NB4 (cell line): ENCODE measurements around the gene HOOK2.

Experiments used
- CTCF ChIP-seq: IDR thresholded peaks from one replicate; pipeline ENCODE4 v1.5.1; 2012; ENCODE audit warnings: low read depth, low read length
- MAX ChIP-seq: IDR thresholded peaks from 2 replicates; pipeline ENCODE4 v1.6.1; 2011; ENCODE audit warnings: low read depth, low read length
- MYC ChIP-seq: IDR thresholded peaks from 2 replicates; pipeline ENCODE4 v1.6.1; 2011; ENCODE audit warnings: low read depth, low read length
- POLR2A ChIP-seq: IDR thresholded peaks from 2 replicates; pipeline ENCODE4 v1.6.1; 2011; ENCODE audit warnings: mild to moderate bottlenecking; ENCODE audit not compliant: insufficient read length; ENCODE audit errors: extremely low read depth

GRCh38 chr19:12786952-12787351, 11.6 kb upstream of the HOOK2 start:
- TF ChIP-seq CTCF: no peak
- TF ChIP-seq POLR2A: no peak
- no peak for TF ChIP-seq MAX
- TF ChIP-seq MYC: no peak
